ENCODE data around the gene ME1.

Gene ME1

GRCh38 chr6:83167726-83168278 is 263.0 kb downstream of the ME1 start:
- TF ChIP-seq CTCF (IDR thresholded peaks at IDR 0.05; ENCODE audit: extremely low read depth, missing control alignments) = no peak
- DNase-seq (ENCODE audit: low spot score) = no peak

Measured in GM20000 (cell line).